CD4-positive, alpha-beta T cell (primary cell): ENCODE results near the gene ATXN1. TPM values are rescaled to one million over a fixed set of nuclear protein-coding genes. Genes with fewer than 3 reads are reported as not detected.
A peak's percentile ranks its signal among the peaks of the same experiment; 100 is the strongest.

Source experiments
- ATAC-seq: fragments of 200-7000 bp; cut with Tn5 transposase; one replicate; pipeline ENCODE4 v1.10.0; 2022; ENCODE audit warnings: mild to moderate bottlenecking; ENCODE audit not compliant: poor library complexity
- CTCF ChIA-PET: fragments of 350-600 bp; sonication (Branson Sonifier 250); formaldehyde crosslinking; loops from one replicate; lab custom pipeline; 2021; ENCODE audit warnings: antibody characterized with exemption, inconsistent platforms; lab: Charles Lee
- POLR2A ChIA-PET: fragments of 350-600 bp; sonication (Branson Sonifier 250); formaldehyde crosslinking; loops from one replicate; lab custom pipeline; 2021; ENCODE audit warnings: antibody characterized with exemption, inconsistent platforms; lab: Charles Lee
- DNase-seq, 14 experiments: peaks; one replicate each; pipeline ENCODE4 v3.0.0-alpha.2; 2013 to 2020; ENCODE audit warnings: mixed read lengths in 2 of 14
- H3K27ac ChIP-seq, 2 donors: one replicate each; pipeline versions ENCODE4 v1.5.1 to v1.7.0; 2013; ENCODE audit warnings: low read length in 2 of 2, low read depth in 1 of 2, mild to moderate bottlenecking in 1 of 2
- H3K27me3 ChIP-seq, 2 experiments: 1 replicate in 1 of 2; 2 replicates in 1 of 2; pipeline versions ENCODE4 v1.6.1 to v1.7.0; 2013; ENCODE audit warnings: low read length in 2 of 2, control low read depth in 1 of 2, mild to moderate bottlenecking in 1 of 2, moderate library complexity in 1 of 2; ENCODE audit not compliant: insufficient read depth in 2 of 2, control insufficient read depth in 1 of 2
- H3K36me3 ChIP-seq: one replicate; pipeline ENCODE4 v1.6.1; 2013; ENCODE audit warnings: low read length, control low read depth; ENCODE audit not compliant: insufficient read depth
- H3K4me1 ChIP-seq: one replicate; pipeline ENCODE4 v1.6.1; 2013; ENCODE audit warnings: low read length, control low read depth; ENCODE audit not compliant: insufficient read depth
- H3K4me3 ChIP-seq: one replicate; pipeline ENCODE4 v1.5.1; 2013; ENCODE audit warnings: mild to moderate bottlenecking, low read length, moderate library complexity
- H3K9me3 ChIP-seq, 2 experiments: 1 replicate in 1 of 2; 2 replicates in 1 of 2; pipeline versions ENCODE4 v1.6.1 to v1.7.0; 2013; ENCODE audit warnings: low read length in 2 of 2, mild to moderate bottlenecking in 2 of 2, control low read depth in 1 of 2, moderate library complexity in 1 of 2; ENCODE audit not compliant: control insufficient read depth in 1 of 2, insufficient read depth in 1 of 2
- H3K27ac Mint-ChIP-seq: one replicate; pipeline ENCODE4 v1.8.0; 2020; ENCODE audit warnings: mixed read lengths
- H3K27me3 Mint-ChIP-seq: one replicate; pipeline ENCODE4 v1.8.0; 2021; ENCODE audit warnings: mixed read lengths
- H3K36me3 Mint-ChIP-seq: one replicate; pipeline ENCODE4 v1.8.0; 2021; ENCODE audit warnings: low read depth, mixed read lengths
- H3K4me1 Mint-ChIP-seq: one replicate; pipeline ENCODE4 v1.8.0; 2021; ENCODE audit warnings: low read depth, mixed read lengths
- H3K4me3 Mint-ChIP-seq: one replicate; pipeline ENCODE4 v1.8.0; 2020; ENCODE audit warnings: mild to moderate bottlenecking, mixed read lengths
- H3K9me3 Mint-ChIP-seq: one replicate; pipeline ENCODE4 v1.8.0; 2020; ENCODE audit warnings: mixed read lengths
- CTCF ChIP-seq: fragments of 200-600 bp; IDR thresholded peaks from one replicate; pipeline ENCODE4 v1.8.0; 2022; ENCODE audit warnings: antibody characterized with exemption, mild to moderate bottlenecking
- intact Hi-C, 2 experiments: fragments of 100-400 bp; cut with DNase I in 1 of 2; cut with micrococcal nuclease in 1 of 2; formaldehyde crosslinking; loops; one replicate each; pipeline versions ENCODE4 v1.15.1 to v1.9.0; 2023 to 2025; cut with DNase I, micrococcal nuclease
- total RNA-seq, 174 experiments: library from RNA in 2 of 174; stranded (reverse) in 2 of 174; gene quantifications; one replicate each; pipeline ENCODE4 v1.2.3 and lab custom pipeline; 2021 to 2026

The ATXN1 gene
- total RNA-seq, 2 experiments from 2014 or later, result 74.2 to 76.7 TPM

GRCh38 chr6:16766836-16767745, 5.8 kb upstream of the ATXN1 start:
- H3K4me3 ChIP-seq, result no peak overlapping the region
- H3K36me3 ChIP-seq, result no peaks in the 10 kb centered on the region
- CTCF ChIA-PET, result no interaction called here
- Mint-ChIP-seq H3K27me3 (no peaks in the 10 kb centered on the region), H3K36me3 (peaks cover 10% of the 10 kb centered on the region), H3K9me3 (no peaks in the 10 kb centered on the region), H3K4me3 (no peak overlapping the region), H3K27ac (no peak overlapping the region), H3K4me1 (peaks cover 73% of the 10 kb centered on the region)
- no peaks in the 10 kb centered on the region for H3K27me3 ChIP-seq
- H3K9me3 ChIP-seq, result no peaks in the 10 kb centered on the region
- intact Hi-C loops, result loop anchor here (10.0 kb wide), 4 partner anchors 632 to 1498 kb away; partner anchors contain the start of genes DEK (in 1 of the 2), KDM1B (in 1 of the 2), NUP153 (in 1 of the 2) and TPMT (in 1 of the 2)
- DNase-seq (no peak), ATAC-seq (no peak)
- no peak for TF ChIP-seq CTCF
- H3K4me1 ChIP-seq, result peaks cover 27% of the 10 kb centered on the region
- H3K27ac ChIP-seq, result no peak overlapping the region
- POLR2A ChIA-PET, result no interaction called here

GRCh38 chr6:16766043-16766536, 4.8 kb upstream of the ATXN1 start:
- no peak overlapping the region for H3K27ac Mint-ChIP-seq
- no peak overlapping the region for H3K4me3 ChIP-seq
- no peaks in the 10 kb centered on the region for H3K9me3 Mint-ChIP-seq
- no peaks in the 10 kb centered on the region for H3K27me3 ChIP-seq
- ChIA-PET POLR2A (no interaction called here), CTCF (no interaction called here)
- TF ChIP-seq CTCF, result no peak
- intact Hi-C loops, result loop anchor here (10.0 kb wide), 4 partner anchors 631 to 1499 kb away; partner anchors contain the start of genes DEK (in 1 of the 2), KDM1B (in 1 of the 2), NUP153 (in 1 of the 2) and TPMT (in 1 of the 2)
- ATAC-seq (no peak), DNase-seq (peak in 4 of 14 experiments; percentile 7 to 58 (median 35))
- H3K4me1 Mint-ChIP-seq, result peaks cover 63% of the 10 kb centered on the region
- no peaks in the 10 kb centered on the region for H3K27me3 Mint-ChIP-seq
- H3K36me3 ChIP-seq, result no peaks in the 10 kb centered on the region
- H3K4me1 ChIP-seq, result peaks cover 27% of the 10 kb centered on the region
- H3K4me3 Mint-ChIP-seq, result no peak overlapping the region
- peaks cover 20% of the 10 kb centered on the region for H3K36me3 Mint-ChIP-seq
- no peak overlapping the region for H3K27ac ChIP-seq
- no peaks in the 10 kb centered on the region for H3K9me3 ChIP-seq

GRCh38 chr6:16765235-16765634, 4.0 kb upstream of the ATXN1 start:
- Histone ChIP-seq H3K9me3 (no peaks in the 10 kb centered on the region), H3K27me3 (no peaks in the 10 kb centered on the region), H3K4me3 (no peak overlapping the region), H3K4me1 (peaks cover 19% of the 10 kb centered on the region), H3K27ac (no peak overlapping the region), H3K36me3 (no peaks in the 10 kb centered on the region)
- ChIA-PET CTCF (interaction anchor here (3.4 kb wide), 1 partner anchor 12 kb away, joined by 18 read pairs; no protein-coding TSS in a partner anchor), POLR2A (no interaction called here)
- no peak overlapping the region for H3K27ac Mint-ChIP-seq
- no peaks in the 10 kb centered on the region for H3K27me3 Mint-ChIP-seq
- no peaks in the 10 kb centered on the region for H3K9me3 Mint-ChIP-seq
- DNase-seq (no peak), ATAC-seq (no peak)
- intact Hi-C loops, result loop anchor here (2.0 to 10.0 kb wide), 5 partner anchors 200 to 1500 kb away; partner anchors contain the start of genes DEK (in 1 of the 2), KDM1B (in 1 of the 2), NUP153 (in 1 of the 2) and TPMT (in 1 of the 2)
- peaks cover 55% of the 10 kb centered on the region for H3K4me1 Mint-ChIP-seq
- no peak overlapping the region for H3K4me3 Mint-ChIP-seq
- no peak for TF ChIP-seq CTCF
- peaks cover 23% of the 10 kb centered on the region for H3K36me3 Mint-ChIP-seq
